ENCODE results near the gene PRR14L.

DNA sequence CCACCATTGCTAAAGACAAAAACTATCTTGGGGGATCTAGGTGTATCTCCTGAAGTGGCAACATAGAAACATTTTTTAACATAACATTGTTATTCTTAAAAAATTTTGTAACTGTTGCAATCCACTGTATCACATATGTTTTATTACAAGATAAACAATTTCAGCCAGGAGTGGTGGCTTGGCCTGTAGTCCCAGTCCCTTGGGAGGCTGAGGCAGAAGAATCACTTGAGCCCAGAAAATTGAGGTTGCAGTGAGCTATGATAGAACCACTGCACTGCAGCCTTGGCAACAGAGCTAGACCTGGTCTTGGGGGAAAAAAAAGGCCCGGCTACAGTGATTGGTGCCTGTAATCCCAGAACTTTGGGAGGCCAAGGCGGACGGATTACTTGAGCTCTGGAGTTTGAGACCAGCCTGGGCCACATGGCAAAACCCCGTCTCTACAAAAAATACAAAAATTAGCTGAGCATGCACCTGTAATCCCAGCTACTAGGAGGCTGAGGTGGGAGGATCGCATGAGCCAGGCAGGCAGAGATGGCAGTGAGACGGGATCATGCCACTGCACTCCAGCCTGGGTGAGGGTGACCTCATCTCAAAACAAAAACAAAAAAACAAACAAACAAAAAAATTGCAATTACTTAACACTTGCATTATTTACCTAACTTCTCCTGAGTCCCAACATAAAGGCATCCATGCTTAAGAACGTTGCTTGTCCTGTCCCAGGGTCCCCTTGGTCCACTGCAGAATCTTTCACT is 2.3 kb upstream of the PRR14L start:
- TF ChIP-seq CTCF (IDR thresholded peaks at IDR 0.05 in 8 of 11, conservative IDR thresholded peaks at IDR 0.05 in 3 of 11) (no peak), POLR2A (IDR thresholded peaks at IDR 0.05) (no peak)
